Measurements from ENCODE around the gene OGFRL1.

The OGFRL1 gene

DNA sequence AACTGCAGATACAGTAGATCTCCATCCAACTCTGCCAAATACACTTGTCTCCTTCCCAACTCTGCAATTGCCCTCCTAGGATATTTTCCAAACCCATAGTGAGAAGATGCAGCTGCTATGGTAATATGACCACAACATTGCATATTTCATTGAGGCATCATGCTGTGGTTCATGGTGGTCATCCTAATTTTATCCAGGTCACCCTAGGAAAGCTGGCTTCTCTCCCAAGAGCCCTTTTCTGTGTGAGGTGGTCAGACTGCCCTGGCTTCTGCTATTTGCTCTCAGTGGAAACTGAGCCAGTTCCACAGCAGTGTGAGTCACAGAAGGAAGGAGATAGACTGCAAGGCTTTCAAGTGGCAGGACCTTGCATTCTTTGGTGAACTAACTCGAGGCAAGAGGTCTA, 5.5 kb downstream of the OGFRL1 start:
- DNase-seq (ENCODE audit: low read depth), result no peak
- TF ChIP-seq, protein P1, sequence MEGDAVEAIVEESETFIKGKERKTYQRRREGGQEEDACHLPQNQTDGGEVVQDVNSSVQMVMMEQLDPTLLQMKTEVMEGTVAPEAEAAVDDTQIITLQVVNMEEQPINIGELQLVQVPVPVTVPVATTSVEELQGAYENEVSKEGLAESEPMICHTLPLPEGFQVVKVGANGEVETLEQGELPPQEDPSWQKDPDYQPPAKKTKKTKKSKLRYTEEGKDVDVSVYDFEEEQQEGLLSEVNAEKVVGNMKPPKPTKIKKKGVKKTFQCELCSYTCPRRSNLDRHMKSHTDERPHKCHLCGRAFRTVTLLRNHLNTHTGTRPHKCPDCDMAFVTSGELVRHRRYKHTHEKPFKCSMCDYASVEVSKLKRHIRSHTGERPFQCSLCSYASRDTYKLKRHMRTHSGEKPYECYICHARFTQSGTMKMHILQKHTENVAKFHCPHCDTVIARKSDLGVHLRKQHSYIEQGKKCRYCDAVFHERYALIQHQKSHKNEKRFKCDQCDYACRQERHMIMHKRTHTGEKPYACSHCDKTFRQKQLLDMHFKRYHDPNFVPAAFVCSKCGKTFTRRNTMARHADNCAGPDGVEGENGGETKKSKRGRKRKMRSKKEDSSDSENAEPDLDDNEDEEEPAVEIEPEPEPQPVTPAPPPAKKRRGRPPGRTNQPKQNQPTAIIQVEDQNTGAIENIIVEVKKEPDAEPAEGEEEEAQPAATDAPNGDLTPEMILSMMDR (IDR thresholded peaks at IDR 0.05; ENCODE audit: low read depth, low read length, missing control alignments), result no peak
- no peak overlapping the region for H3K4me3 ChIP-seq (ENCODE audit: low read depth, low read length)

- DNase-seq (ENCODE audit: low read depth), result no peak
- TF ChIP-seq, protein P1 (IDR thresholded peaks at IDR 0.05; ENCODE audit: low read depth, low read length, missing control alignments), result no peak
- no peak overlapping the region for H3K4me3 ChIP-seq (ENCODE audit: low read depth, low read length)
Measured at GRCh38 chr6:71298459-71298858, 9.8 kb downstream of the OGFRL1 start.

GRCh38 chr6:71299541-71300470, 11.2 kb downstream of the OGFRL1 start:
- no peak for DNase-seq (ENCODE audit: low read depth)
- H3K4me3 ChIP-seq (ENCODE audit: low read depth, low read length), result no peak overlapping the region
- TF ChIP-seq, protein P1 (IDR thresholded peaks at IDR 0.05; ENCODE audit: low read depth, low read length, missing control alignments), result no peak

DNA sequence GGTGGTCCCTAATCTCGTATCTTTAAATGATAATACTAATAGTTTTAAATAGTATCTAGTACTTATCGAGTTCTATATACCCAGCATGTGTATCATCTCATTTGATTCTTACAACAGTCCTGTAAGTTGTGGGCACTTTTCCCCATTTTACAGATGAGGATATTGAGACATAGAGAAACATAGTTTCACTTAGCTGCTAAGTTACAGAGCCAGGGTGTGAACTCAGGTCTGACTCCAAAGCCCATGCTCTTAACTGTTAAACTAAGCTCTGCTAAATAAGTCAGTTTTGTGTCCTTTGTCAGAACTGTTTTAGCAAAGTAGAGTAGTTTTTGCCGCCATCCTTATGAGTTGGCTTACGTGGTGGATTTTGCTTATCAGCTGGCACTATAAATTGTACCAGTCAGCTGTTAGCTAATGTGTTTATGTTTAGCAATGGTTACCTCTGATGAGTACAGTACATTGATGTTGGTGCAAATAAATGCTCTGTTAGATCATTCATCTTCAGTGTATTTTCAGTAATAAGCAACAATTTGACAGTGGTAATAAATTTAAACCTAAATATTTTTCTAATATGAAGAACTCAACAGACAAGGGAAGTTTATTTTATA, 12.1 kb downstream of the OGFRL1 start:
- H3K4me3 ChIP-seq (ENCODE audit: low read depth, low read length), result no peak overlapping the region
- TF ChIP-seq, protein P1 (IDR thresholded peaks at IDR 0.05; ENCODE audit: low read depth, low read length, missing control alignments), result no peak
- DNase-seq (ENCODE audit: low read depth), result no peak

- no peak for DNase-seq (ENCODE audit: low read depth)
- H3K4me3 ChIP-seq (ENCODE audit: low read depth, low read length), result no peak overlapping the region
- TF ChIP-seq, protein P1 (IDR thresholded peaks at IDR 0.05; ENCODE audit: low read depth, low read length, missing control alignments), result no peak
Measured at GRCh38 chr6:71301546-71301945, 12.9 kb downstream of the OGFRL1 start.

DNA sequence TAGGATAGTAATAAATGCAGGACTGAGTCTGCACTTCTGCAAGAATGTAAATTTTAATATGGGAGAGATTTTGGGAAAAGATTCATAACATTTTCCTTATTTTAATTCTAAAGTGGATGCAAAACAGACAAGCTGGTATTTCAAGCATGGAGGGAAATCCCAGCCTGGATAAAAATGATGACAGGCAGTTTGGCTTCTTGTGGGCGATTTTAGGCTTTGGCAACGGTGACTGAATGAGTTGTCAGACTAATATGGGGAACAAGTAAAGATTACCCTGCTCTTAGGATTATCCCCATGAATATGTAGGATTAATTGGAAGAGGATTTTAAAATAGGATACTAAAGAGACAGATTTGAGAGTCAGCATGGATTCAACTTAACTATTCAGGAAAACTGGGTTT, 21.0 kb downstream of the OGFRL1 start:
- no peak for DNase-seq (ENCODE audit: low read depth)
- TF ChIP-seq, protein P1 (IDR thresholded peaks at IDR 0.05; ENCODE audit: low read depth, low read length, missing control alignments), result no peak
- no peak overlapping the region for H3K4me3 ChIP-seq (ENCODE audit: low read depth, low read length)
